ENCODE results near the gene FCAMR. TPM values are rescaled to one million over a fixed set of nuclear protein-coding genes. Genes with fewer than 3 reads are reported as not detected.

The FCAMR gene
- total RNA-seq, 2 experiments from 2014 or later, result not detected

DNA sequence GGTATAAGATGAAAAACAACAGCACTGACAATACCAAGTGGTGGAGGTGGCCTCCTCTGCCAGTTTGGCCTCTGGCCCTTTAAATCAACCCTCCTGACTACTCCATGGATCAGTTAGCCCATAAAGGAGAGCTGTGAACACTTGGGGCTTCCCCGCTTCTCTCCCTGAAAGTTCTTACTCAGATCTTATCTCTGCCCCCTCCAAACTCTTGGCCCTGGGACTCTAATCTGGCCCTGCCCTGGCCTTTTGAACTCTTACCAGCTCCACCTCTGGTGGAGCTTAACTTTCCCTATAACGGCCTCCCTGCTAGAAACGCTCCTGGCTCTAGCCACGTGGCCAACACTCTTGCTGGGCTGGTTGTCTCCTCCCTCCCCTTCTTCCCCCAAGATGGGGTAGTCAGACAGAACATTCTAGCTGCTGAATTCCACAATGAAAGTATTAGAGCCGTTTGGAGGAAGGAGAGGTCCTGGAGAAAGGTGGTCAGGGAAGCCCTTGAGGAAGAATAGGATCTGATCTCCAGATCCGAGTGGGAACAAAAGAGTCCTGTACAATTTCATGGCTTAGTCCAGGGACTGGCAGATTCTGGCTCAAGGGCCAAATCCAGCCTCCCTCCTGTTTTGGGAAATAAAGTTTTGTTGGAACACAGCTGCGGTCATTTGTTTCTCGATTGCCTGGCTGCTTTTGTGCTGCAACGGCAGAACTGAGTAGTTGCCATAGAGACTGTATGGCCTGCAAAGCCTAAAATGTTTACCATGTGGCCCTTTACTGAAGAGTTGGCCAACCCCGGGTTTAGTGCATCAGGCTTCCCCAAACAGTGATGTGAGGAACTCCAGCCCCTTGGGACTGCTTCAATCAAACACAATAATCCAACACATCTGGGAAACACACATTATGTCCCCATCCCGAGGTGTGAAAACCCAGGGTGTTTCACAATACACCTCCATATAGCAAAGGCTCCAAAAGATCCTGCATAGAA lies 14.5 kb downstream of the FCAMR start:
- no peak overlapping the region for H3K27ac Mint-ChIP-seq
- DNase-seq, result peak; percentile 37

DNA sequence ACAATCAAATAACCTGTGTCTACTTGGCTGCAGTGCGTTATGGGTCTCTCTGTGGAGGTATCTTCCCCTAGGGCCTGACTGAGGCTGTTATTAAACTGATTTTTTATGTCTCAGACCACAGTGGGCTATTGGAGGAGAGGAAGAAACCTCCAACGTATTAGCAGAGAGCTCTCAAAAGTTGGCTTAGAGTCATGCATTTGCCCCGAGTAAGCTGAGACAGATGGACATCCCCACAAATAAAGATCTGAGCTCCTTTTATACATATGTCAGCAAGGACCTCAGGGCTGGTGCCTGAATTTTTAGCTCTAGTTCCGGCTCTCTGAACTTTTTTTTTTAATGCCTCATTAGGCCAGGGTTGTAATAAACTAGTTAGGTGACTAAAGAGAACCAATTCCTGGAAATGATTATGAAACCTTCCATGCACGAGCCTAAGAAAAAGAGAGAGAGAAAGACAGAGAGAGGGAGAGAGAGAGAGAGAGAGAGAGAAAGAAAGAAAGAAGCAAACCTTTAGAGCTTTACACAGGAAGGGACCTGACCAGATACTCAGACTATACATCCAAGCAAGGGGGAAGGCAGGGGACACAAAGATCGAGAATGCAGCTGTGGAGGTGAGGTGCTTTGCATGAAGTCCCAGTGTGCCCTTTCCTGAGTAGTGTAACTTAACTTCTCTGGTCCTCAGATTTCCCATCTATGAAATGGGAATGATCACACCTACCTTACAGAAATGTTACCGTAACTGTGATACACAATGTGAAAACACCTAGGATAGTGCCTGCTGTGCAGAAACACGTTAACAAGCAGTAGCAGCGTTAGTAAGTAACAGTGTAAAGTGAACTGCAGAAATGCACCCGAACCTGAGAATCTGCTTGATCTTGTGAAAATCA lies 15.6 kb downstream of the FCAMR start:
- intact Hi-C loops (cut with DNase I, micrococcal nuclease), result no loop called here
- no peak overlapping the region for H3K4me3 Mint-ChIP-seq
- H3K9me3 Mint-ChIP-seq (ENCODE audit: low read depth), result no peaks in the 10 kb centered on the region
- no peak for DNase-seq
- no peak for ATAC-seq
- no peak overlapping the region for H3K27ac Mint-ChIP-seq
- H3K27me3 Mint-ChIP-seq, result no peaks in the 10 kb centered on the region
- POLR2A ChIA-PET, result no interaction called here
- no peaks in the 10 kb centered on the region for H3K36me3 Mint-ChIP-seq (ENCODE audit: low read depth)
- H3K4me1 Mint-ChIP-seq, result peaks cover 12% of the 10 kb centered on the region
- CTCF ChIA-PET, result interaction anchor here (0.7 to 1.3 kb wide), 7 partner anchors 21 to 223 kb away, joined by 3 to 11 read pairs (median 4); partner anchors contain the start of gene IL20

More for the DNA sequence above, 14.5 kb downstream of the FCAMR start:
- no peak overlapping the region for H3K4me3 Mint-ChIP-seq
- ATAC-seq, result peak; percentile 92
- peaks cover 12% of the 10 kb centered on the region for H3K4me1 Mint-ChIP-seq
- intact Hi-C loops (cut with DNase I, micrococcal nuclease), result no loop called here
- ChIA-PET POLR2A (no interaction called here), CTCF (interaction anchor here (0.7 to 1.3 kb wide), 4 partner anchors 15 to 102 kb away, joined by 3 to 5 read pairs (median 4); no protein-coding TSS in a partner anchor)
- no peaks in the 10 kb centered on the region for H3K27me3 Mint-ChIP-seq
- no peaks in the 10 kb centered on the region for H3K9me3 Mint-ChIP-seq (ENCODE audit: low read depth)
- H3K36me3 Mint-ChIP-seq (ENCODE audit: low read depth), result no peaks in the 10 kb centered on the region

DNA sequence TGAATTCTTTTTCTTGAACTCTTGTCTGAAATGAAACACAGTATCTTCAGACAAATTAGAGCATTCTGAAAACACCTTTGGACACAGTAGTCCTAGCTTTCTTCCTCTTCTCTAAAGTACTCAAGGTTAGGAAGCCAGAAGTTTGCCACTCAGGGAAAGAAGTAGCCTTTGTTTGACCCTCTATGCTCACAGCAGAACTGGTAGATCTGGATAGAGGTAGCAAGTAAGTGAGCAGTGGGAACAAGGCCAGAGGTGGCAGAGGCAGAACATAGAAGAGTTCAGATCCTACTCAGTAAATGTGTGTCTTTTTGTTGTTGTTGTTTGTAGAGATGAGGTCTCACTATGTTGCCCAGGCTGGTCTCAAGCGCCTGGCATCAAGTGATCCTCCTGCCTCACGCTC lies 16.6 kb downstream of the FCAMR start:
- peaks cover 12% of the 10 kb centered on the region for H3K4me1 Mint-ChIP-seq
- H3K36me3 Mint-ChIP-seq (ENCODE audit: low read depth), result no peaks in the 10 kb centered on the region
- ATAC-seq, result no peak
- DNase-seq, result no peak
- H3K9me3 Mint-ChIP-seq (ENCODE audit: low read depth), result no peaks in the 10 kb centered on the region
- CTCF ChIA-PET, result interaction anchor here (1.2 kb wide), 1 partner anchor 29 kb away, joined by 11 read pairs; no protein-coding TSS in a partner anchor
- H3K27me3 Mint-ChIP-seq, result no peaks in the 10 kb centered on the region
- no peak overlapping the region for H3K4me3 Mint-ChIP-seq
- H3K27ac Mint-ChIP-seq, result no peak overlapping the region
- POLR2A ChIA-PET, result no interaction called here
- intact Hi-C loops (cut with DNase I, micrococcal nuclease), result no loop called here

DNA sequence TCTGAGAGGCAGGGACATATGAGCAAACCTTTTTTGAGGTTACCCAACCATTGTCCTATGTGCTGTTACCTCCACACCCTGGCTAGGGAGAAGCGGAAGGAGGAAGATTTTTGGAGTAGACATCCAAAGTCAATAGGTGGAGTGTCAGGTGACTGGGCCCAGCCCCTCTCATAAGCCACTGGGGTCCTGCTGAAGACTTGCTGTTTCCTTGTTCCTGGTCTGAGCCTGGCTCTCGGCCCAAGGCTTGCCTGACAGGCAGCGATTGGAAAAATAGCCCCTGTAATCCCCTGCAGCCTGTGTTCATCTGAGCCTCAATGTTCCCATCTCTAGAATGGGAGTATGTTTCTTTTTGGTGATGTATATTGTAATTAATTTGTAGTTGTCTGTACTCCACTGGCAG lies 17.1 kb downstream of the FCAMR start:
- ChIA-PET CTCF (interaction anchor here (1.3 kb wide), 1 partner anchor 20 kb away, joined by 4 read pairs; no protein-coding TSS in a partner anchor), POLR2A (no interaction called here)
- ATAC-seq, result no peak
- Mint-ChIP-seq H3K27me3 (no peaks in the 10 kb centered on the region), H3K4me3 (no peak overlapping the region), H3K27ac (no peak overlapping the region), H3K36me3 (ENCODE audit: low read depth) (no peaks in the 10 kb centered on the region), H3K9me3 (ENCODE audit: low read depth) (no peaks in the 10 kb centered on the region), H3K4me1 (peaks cover 12% of the 10 kb centered on the region)
- no peak for DNase-seq
- intact Hi-C loops (cut with DNase I, micrococcal nuclease), result no loop called here

DNA sequence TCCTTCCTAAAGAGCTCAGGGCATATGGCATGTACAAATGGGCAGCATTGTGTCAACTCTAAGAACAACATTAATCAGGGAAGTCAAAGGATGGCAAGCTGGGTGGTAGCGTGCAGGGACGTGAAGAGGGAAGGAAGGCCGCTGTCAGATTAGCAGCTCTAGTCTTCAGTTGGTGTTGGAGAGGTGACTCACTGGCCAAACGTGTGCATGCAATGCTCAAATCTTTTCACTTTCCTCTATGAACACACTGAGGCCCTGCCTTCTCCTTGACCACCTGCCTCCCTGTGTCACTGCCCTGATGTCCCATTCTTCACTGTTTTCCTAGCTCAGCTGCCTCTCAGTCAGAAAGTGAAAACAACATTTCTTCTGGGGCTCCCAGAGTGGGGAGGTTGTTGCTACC lies 18.1 kb downstream of the FCAMR start:
- no peak for ATAC-seq
- H3K4me1 Mint-ChIP-seq, result peaks cover 12% of the 10 kb centered on the region
- CTCF ChIA-PET, result interaction anchor here (0.7 to 1.5 kb wide), 4 partner anchors 11 to 30 kb away, joined by 4 read pairs; no protein-coding TSS in a partner anchor
- H3K27me3 Mint-ChIP-seq, result no peaks in the 10 kb centered on the region
- no peaks in the 10 kb centered on the region for H3K36me3 Mint-ChIP-seq (ENCODE audit: low read depth)
- POLR2A ChIA-PET, result no interaction called here
- H3K4me3 Mint-ChIP-seq, result no peak overlapping the region
- H3K9me3 Mint-ChIP-seq (ENCODE audit: low read depth), result no peaks in the 10 kb centered on the region
- no peak for DNase-seq
- intact Hi-C loops (cut with DNase I, micrococcal nuclease), result no loop called here
- H3K27ac Mint-ChIP-seq, result no peak overlapping the region

DNA sequence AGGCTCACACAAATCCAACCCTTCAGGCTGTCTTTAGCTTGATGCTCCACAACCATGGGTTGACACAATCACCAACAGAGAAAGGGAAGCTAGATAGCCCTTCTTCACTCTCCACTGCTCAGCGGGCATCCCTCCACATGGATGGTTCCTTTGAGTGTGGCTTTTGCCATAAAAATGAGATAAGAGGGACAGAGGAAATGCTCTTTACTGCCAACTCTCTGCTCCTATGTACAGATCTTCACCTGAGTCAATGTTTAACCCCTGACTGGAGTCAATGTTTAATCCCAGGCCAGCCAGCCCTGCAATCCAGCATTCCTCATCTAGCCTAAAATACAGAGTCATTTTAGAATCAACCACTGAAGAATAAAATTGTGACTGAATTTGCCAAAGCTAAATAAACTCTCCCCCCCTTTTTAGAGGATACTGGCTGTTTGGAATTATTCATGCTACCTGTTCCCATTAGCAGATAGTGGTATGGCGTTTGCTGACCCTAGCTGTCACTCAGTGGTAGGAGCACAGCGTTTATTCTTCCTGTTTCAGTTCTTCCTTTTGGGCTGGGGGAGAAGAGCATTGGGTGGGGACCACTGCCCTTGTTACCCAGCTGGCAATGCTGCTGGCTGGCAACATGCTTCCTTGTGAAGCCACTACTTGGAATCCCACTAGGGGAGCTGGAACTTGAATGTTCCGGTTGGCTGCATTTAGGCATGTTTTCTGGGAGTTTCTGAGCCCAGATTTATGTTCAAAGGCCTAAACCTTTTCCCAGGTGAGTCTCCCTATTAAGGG lies 18.8 kb downstream of the FCAMR start:
- POLR2A ChIA-PET, result no interaction called here
- intact Hi-C loops (cut with DNase I, micrococcal nuclease), result no loop called here

DNA sequence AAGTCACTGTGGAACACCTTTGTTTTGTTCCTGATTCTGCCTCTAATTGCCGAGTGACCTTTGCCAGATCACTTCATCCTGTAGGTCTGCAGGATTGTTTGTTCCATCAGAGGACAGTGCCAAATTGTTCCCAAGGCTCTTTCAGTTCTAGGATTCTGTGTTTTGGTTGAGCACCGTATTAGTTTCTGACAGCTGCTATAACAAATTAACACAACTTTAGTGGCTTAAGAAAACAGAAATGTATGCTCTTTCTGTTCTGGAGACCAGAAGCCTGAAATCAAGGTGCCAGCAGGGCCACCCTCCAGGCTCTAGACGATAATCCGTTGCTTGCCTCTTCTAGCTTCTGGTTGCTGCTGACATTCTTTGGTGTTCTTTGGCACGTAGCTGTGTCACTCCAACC lies 20.6 kb downstream of the FCAMR start:
- intact Hi-C loops (cut with DNase I, micrococcal nuclease), result no loop called here
- Mint-ChIP-seq H3K36me3 (ENCODE audit: low read depth) (no peaks in the 10 kb centered on the region), H3K27ac (no peak overlapping the region), H3K4me3 (no peak overlapping the region), H3K27me3 (peaks cover 5% of the 10 kb centered on the region), H3K4me1 (peaks cover 2% of the 10 kb centered on the region), H3K9me3 (ENCODE audit: low read depth) (no peaks in the 10 kb centered on the region)
- DNase-seq (no peak), ATAC-seq (no peak)
- POLR2A ChIA-PET, result no interaction called here
- CTCF ChIA-PET, result interaction anchor here (1.1 to 2.3 kb wide), 3 partner anchors 8 to 286 kb away, joined by 3 to 8 read pairs (median 3); no protein-coding TSS in a partner anchor

More for the DNA sequence above, 18.8 kb downstream of the FCAMR start:
- Mint-ChIP-seq H3K9me3 (ENCODE audit: low read depth) (no peaks in the 10 kb centered on the region), H3K27ac (no peak overlapping the region), H3K27me3 (no peaks in the 10 kb centered on the region), H3K4me3 (no peak overlapping the region), H3K4me1 (peaks cover 12% of the 10 kb centered on the region), H3K36me3 (ENCODE audit: low read depth) (no peaks in the 10 kb centered on the region)
- DNase-seq (no peak), ATAC-seq (no peak)
- CTCF ChIA-PET, result interaction anchor here (0.6 to 2.3 kb wide), 7 partner anchors 10 to 287 kb away, joined by 3 to 8 read pairs (median 4); no protein-coding TSS in a partner anchor

DNA sequence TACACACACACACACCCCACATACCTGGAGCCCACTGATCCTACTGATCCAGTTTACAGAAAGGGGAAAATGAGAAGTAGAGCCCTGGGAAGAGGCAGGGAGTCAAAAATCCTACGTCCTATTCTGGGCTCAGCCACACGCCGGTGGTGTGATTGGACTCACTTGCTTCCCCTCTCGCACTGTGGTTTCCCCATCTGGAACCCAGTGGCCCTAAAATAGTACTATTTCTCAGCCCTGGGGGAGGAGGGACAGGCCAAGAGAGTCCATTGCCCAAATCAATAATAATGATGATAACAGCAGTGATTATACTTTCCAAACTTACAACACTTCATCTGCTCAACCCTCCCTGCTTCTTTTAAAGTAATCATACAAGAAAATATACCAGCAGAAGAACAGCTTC lies 21.1 kb downstream of the FCAMR start:
- ATAC-seq (no peak), DNase-seq (no peak)
- Mint-ChIP-seq H3K4me1 (no peaks in the 10 kb centered on the region), H3K36me3 (ENCODE audit: low read depth) (no peaks in the 10 kb centered on the region), H3K27me3 (peaks cover 5% of the 10 kb centered on the region), H3K27ac (no peak overlapping the region), H3K9me3 (ENCODE audit: low read depth) (no peaks in the 10 kb centered on the region), H3K4me3 (no peak overlapping the region)
- intact Hi-C loops (cut with DNase I, micrococcal nuclease), result no loop called here
- ChIA-PET CTCF (interaction anchor here (0.6 to 2.3 kb wide), 4 partner anchors 10 to 285 kb away, joined by 3 to 8 read pairs (median 4); no protein-coding TSS in a partner anchor), POLR2A (no interaction called here)

DNA sequence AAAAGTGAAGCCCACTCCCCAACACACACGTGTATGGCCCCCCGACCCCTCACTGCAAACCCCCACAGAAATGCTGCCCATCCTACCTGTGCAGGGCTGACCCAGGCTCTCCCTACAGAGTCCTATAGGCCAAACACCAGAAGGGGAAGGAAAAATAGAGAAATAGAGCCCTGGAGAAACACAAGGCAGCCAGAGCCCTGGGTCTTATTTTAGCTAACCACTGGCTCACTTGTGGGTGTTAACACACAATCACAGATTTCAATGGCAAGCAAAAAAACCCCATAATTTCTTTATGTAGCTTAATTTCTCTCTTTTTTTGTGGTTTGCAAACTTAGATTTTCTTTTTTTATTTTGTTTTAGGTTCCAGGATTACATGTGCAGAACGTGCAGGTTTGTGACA lies 23.0 kb downstream of the FCAMR start:
- H3K27me3 Mint-ChIP-seq, result peaks cover 5% of the 10 kb centered on the region
- ATAC-seq, result no peak
- no peak for DNase-seq
- ChIA-PET POLR2A (no interaction called here), CTCF (interaction anchor here (1.2 to 1.8 kb wide), 3 partner anchors 11 to 14 kb away, joined by 3 to 5 read pairs (median 3); no protein-coding TSS in a partner anchor)
- H3K36me3 Mint-ChIP-seq (ENCODE audit: low read depth), result no peaks in the 10 kb centered on the region
- H3K4me1 Mint-ChIP-seq, result no peaks in the 10 kb centered on the region
- no peak overlapping the region for H3K27ac Mint-ChIP-seq
- no peaks in the 10 kb centered on the region for H3K9me3 Mint-ChIP-seq (ENCODE audit: low read depth)
- intact Hi-C loops (cut with DNase I, micrococcal nuclease), result no loop called here
- H3K4me3 Mint-ChIP-seq, result no peak overlapping the region

DNA sequence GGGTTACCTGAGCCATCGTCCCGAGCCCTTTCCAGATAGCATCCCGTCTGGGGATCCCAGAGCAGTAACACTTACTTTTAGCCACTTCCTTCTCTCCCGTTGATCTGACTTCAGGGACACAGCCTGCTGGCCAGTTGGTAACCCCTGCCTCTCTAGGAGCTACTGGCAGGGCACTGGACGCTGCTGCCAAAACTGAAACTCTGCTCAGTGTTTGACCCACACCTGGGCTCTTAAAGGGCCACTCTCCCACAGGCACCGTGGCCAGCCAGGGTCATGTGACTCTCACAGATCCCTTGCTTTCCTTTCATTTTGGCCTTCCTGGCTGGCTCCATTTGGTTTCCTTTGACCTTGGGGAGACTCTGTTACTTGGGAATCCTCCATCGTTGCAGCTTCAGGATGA lies 24.0 kb downstream of the FCAMR start, which contains the start of gene PIGR:
Gene PIGR (minus strand): TSS at position 206 of the 400 bp plus-strand sequence. CDS start 5,935 bp downstream, outside the sequence.
- Mint-ChIP-seq H3K9me3 (ENCODE audit: low read depth) (no peaks in the 10 kb centered on the region), H3K4me3 (no peak within 1 kb of the TSS), H3K4me1 (no peaks in the 10 kb centered on the region), H3K36me3 (ENCODE audit: low read depth) (no peaks in the 10 kb centered on the region), H3K27me3 (peaks cover 5% of the 10 kb centered on the region), H3K27ac (no peak within 1 kb of the TSS)
- intact Hi-C loops (cut with DNase I, micrococcal nuclease), result no loop called here
- ATAC-seq (no peak), DNase-seq (no peak)
- ChIA-PET CTCF (interaction anchor here (0.7 to 2.1 kb wide), 5 partner anchors 13 to 712 kb away, joined by 3 to 5 read pairs (median 5); no protein-coding TSS in a partner anchor), POLR2A (no interaction called here)

All from activated CD4-positive, alpha-beta T cell treated with anti-CD3 and anti-CD28 coated beads for 36 hours (primary cell).